HFFc6 (cell line): ENCODE measurements around the gene SPI1. TPM values are rescaled to one million over a fixed set of nuclear protein-coding genes. Genes with fewer than 3 reads are reported as not detected.
A peak's percentile ranks its signal among the peaks of the same experiment; 100 is the strongest.

ENCODE experiments used
- DNase-seq: peaks from one replicate; pipeline ENCODE4 v3.0.0-alpha.2; 2018
- H3K27ac Mint-ChIP-seq: 2 replicates; pipeline ENCODE4 v1.8.0; 2020; ENCODE audit warnings: mild to moderate bottlenecking, mixed read lengths
- H3K27me3 Mint-ChIP-seq: 2 replicates; pipeline ENCODE4 v1.8.0; 2021; ENCODE audit warnings: mild to moderate bottlenecking, moderate library complexity, mixed read lengths; ENCODE audit not compliant: insufficient read depth
- H3K36me3 Mint-ChIP-seq: 2 replicates; pipeline ENCODE4 v1.8.0; 2021; ENCODE audit warnings: low read depth, mixed read lengths
- H3K4me1 Mint-ChIP-seq: 2 replicates; pipeline ENCODE4 v1.8.0; 2020; ENCODE audit warnings: low read depth, mixed read lengths
- H3K4me3 Mint-ChIP-seq: 2 replicates; pipeline ENCODE4 v1.8.0; 2020; ENCODE audit warnings: mild to moderate bottlenecking, moderate library complexity, mixed read lengths
- H3K9me3 Mint-ChIP-seq: 2 replicates; pipeline ENCODE4 v1.8.0; 2020; ENCODE audit warnings: mild to moderate bottlenecking, mixed read lengths
- total RNA-seq, 6 experiments: library from RNA; stranded (reverse); fragmentation: NEBNext Ultra II Directional; extraction: Animal tissue kit (Norgen Biotek cat#: 25700); gene quantifications; 2 replicates in 1 of 6; 3 replicates in 5 of 6; pipeline ENCODE4 v1.2.3, GENCODE V29; 2021
- TF ChIP-seq, protein P1 (sequence below): fragments of 200-600 bp; sonication (generic); IDR thresholded peaks from 2 replicates; pipeline ENCODE4 v1.5.0; 2021; ENCODE audit warnings: antibody characterized with exemption, mild to moderate bottlenecking

SPI1 gene
- total RNA-seq, 6 experiments from 2014 or later = not detected

DNA sequence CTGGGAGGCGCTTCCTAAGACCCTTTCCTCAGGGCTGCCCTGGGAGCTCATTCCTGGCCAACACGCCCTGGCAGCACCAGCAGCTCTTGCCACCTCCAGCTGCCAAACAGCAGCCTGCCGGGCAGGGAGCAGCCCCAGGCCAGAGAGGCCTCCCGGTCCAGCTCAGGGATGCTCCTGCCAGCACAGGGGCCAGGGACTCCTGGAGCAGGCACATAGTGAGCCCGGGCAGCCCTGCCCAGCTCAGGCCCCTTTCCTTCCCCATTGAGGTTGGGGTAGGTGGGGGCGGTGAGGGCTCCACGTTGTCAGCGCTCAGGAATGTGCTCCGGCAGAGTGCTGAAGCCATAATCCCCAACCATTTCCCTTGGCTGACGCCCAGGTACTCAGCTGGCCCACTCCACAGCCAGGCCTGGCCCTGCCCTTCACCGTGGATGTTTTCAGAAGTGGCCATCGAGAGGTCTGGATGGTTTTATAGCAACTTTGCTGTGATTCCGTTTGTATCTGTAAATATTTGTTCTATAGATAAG, 37.7 kb upstream of the SPI1 start:
- TF ChIP-seq, protein P1, sequence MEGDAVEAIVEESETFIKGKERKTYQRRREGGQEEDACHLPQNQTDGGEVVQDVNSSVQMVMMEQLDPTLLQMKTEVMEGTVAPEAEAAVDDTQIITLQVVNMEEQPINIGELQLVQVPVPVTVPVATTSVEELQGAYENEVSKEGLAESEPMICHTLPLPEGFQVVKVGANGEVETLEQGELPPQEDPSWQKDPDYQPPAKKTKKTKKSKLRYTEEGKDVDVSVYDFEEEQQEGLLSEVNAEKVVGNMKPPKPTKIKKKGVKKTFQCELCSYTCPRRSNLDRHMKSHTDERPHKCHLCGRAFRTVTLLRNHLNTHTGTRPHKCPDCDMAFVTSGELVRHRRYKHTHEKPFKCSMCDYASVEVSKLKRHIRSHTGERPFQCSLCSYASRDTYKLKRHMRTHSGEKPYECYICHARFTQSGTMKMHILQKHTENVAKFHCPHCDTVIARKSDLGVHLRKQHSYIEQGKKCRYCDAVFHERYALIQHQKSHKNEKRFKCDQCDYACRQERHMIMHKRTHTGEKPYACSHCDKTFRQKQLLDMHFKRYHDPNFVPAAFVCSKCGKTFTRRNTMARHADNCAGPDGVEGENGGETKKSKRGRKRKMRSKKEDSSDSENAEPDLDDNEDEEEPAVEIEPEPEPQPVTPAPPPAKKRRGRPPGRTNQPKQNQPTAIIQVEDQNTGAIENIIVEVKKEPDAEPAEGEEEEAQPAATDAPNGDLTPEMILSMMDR = no peak
- Mint-ChIP-seq H3K4me3 (peak overlapping the region; percentile 61), H3K27me3 (peaks cover 9% of the 10 kb centered on the region; the same call in 1 of the 2 replicates), H3K36me3 (peaks cover 32% of the 10 kb centered on the region), H3K4me1 (peaks cover 43% of the 10 kb centered on the region), H3K9me3 (no peaks in the 10 kb centered on the region), H3K27ac (peak overlapping the region; percentile 88)
- peak; percentile 92 for DNase-seq

DNA sequence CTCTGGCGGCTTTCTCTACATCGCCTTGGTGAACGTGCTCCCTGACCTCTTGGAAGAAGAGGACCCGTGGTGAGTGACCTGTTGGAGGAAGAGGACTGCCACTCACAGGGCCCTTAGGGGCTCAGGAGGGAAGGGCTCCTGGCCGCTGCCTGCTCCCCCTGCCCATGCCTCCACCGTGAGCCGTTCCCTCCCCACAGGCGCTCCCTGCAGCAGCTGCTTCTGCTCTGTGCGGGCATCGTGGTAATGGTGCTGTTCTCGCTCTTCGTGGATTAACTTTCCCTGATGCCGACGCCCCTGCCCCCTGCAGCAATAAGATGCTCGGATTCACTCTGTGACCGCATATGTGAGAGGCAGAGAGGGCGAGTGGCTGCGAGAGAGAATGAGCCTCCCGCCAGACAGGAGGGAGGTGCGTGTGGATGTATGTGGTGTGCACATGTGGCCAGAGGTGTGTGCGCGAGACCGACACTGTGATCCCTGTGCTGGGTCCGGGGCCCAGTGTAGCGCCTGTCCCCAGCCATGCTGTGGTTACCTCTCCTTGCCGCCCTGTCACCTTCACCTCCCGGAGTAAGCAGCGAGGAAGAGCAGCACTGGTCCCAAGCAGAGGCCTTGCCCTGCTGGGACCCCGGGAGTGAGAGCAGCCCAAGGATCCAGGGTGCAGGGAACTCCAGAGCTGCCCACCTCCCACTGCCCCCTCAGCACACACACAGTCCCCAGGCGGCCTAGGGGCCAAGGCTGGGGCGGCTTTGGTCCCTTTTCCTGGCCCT, 36.9 kb upstream of the SPI1 start:
- H3K9me3 Mint-ChIP-seq = no peaks in the 10 kb centered on the region
- peaks cover 11% of the 10 kb centered on the region for H3K27me3 Mint-ChIP-seq
- peak overlapping the region; percentile 61; the same call in 1 of the 2 replicates for H3K4me3 Mint-ChIP-seq
- H3K36me3 Mint-ChIP-seq = peaks cover 32% of the 10 kb centered on the region
- peaks cover 49% of the 10 kb centered on the region for H3K4me1 Mint-ChIP-seq
- TF ChIP-seq, protein P1 = no peak
- DNase-seq = no peak
- H3K27ac Mint-ChIP-seq = peak overlapping the region; percentile 88

DNA sequence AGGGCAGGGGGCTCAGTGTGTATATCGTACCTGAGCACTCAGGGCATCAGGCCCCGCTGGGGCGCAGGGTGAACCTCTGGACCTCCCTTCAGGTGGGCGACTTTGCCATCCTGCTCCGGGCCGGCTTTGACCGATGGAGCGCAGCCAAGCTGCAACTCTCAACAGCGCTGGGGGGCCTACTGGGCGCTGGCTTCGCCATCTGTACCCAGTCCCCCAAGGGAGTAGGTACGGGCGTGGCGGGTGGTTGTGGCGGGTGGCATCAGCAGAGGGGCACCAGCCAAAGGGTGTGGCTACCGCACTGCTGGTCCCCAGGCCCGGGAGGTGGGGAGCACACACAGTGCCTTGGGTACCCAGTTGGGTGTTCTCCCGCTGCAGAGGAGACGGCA, 36.3 kb upstream of the SPI1 start:
- TF ChIP-seq, protein P1 = no peak
- DNase-seq = no peak
- H3K36me3 Mint-ChIP-seq = peaks cover 26% of the 10 kb centered on the region

DNA sequence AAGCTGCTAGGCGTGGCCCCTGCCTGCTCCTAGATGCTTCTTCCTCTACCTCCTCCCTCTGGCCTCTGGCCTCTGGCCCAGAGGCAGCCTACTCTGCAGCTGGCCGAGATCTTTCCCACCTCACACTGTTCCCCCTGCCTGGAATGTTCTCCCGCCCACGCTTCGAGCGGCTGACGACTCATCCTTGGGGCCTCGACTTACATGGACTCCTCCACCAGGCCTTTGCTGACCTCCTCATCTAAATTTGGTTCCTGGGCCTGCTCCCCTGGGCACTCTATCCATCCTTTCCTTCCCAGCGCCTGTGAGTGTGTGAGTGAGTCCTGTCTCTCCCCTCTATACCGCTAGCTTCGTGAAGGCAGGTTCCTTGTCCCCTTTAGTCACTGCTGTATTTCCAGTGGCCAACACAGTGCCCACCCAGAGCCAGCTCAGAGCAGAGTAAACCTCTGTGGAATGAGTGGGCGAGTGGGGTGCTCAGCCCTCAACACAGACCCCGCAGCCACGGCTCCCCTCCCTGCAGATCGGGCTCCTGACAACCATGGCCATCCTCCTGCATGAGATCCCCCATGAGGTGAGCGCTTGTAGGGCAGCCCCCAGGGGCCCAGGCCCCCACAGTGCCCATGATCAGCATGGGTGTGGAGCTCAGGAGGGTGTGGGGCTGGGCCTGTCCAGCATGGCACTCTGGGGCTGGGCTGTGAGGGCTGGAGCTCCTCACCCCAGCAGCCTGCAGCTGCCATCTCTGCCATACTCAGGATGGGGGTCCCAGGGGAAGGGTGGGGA, 35.7 kb upstream of the SPI1 start:
- TF ChIP-seq, protein P1 = no peak; the same call in 1 of the 2 replicates
- H3K27ac Mint-ChIP-seq = peak overlapping the region; percentile 73
- peaks cover 11% of the 10 kb centered on the region for H3K27me3 Mint-ChIP-seq
- H3K36me3 Mint-ChIP-seq = peaks cover 25% of the 10 kb centered on the region
- peak overlapping the region; percentile 53 for H3K4me3 Mint-ChIP-seq
- peaks cover 60% of the 10 kb centered on the region for H3K4me1 Mint-ChIP-seq
- H3K9me3 Mint-ChIP-seq = no peaks in the 10 kb centered on the region
- DNase-seq = no peak

More for the DNA sequence above, 36.3 kb upstream of the SPI1 start:
- Mint-ChIP-seq H3K4me1 (peaks cover 55% of the 10 kb centered on the region), H3K27ac (no peak overlapping the region), H3K9me3 (no peaks in the 10 kb centered on the region), H3K4me3 (no peak overlapping the region), H3K27me3 (peaks cover 11% of the 10 kb centered on the region)

DNA sequence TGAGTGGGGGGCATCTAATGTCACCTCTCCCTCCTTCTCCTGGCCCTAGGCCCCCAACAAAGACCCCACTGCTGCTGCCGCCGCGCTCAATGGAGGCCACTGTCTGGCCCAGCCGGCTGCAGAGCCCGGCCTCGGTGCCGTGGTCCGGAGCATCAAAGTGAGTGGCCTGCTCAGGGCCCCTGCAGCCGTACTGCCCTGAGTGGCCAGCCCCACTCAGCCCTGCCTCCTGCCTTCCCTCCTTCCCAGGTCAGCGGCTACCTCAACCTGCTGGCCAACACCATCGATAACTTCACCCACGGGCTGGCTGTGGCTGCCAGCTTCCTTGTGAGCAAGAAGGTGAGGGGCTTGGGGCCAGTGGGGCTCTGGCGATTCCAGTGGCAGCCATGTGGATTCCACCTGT, 35.0 kb upstream of the SPI1 start:
- Mint-ChIP-seq H3K36me3 (peaks cover 25% of the 10 kb centered on the region), H3K4me1 (peaks cover 60% of the 10 kb centered on the region), H3K27ac (peak overlapping the region; percentile 73), H3K9me3 (no peaks in the 10 kb centered on the region), H3K27me3 (peaks cover 11% of the 10 kb centered on the region), H3K4me3 (no peak overlapping the region)
- TF ChIP-seq, protein P1 = no peak
- DNase-seq = no peak
